Measurements from ENCODE around the gene GFRA1. TPM values are rescaled to one million over a fixed set of nuclear protein-coding genes. Genes with fewer than 3 reads are reported as not detected.

GFRA1 gene
- polyA plus RNA-seq, 1 experiment: 6.8 TPM

- POLR2A ChIA-PET: no interaction called here
Measured at GRCh38 chr10:116286626-116287200, 13.7 kb upstream of the GFRA1 start.

GRCh38 chr10:116281775-116282174, 8.8 kb upstream of the GFRA1 start:
- H3K4me3 ChIP-seq (ENCODE audit: low read depth, low read length): no peak overlapping the region
- ChIA-PET POLR2A (interaction anchor here (0.5 kb wide), 1 partner anchor 38 kb away, joined by 3 read pairs; no protein-coding TSS in a partner anchor), CTCF (interaction anchor here (0.7 to 1.2 kb wide), 3 partner anchors 10 to 575 kb away, joined by 3 to 4 read pairs (median 3); no protein-coding TSS in a partner anchor)
- no peak for DNase-seq (ENCODE audit: low read depth, low spot score)
- no peak for TF ChIP-seq CTCF (IDR thresholded peaks at IDR 0.05; ENCODE audit: low read depth, low read length)
- H3K27ac ChIP-seq (ENCODE audit: low read depth, low read length): no peak overlapping the region
- H3K9me3 ChIP-seq (ENCODE audit: control insufficient read depth, insufficient read depth, low read length): no peaks in the 10 kb centered on the region
- H3K27me3 ChIP-seq (ENCODE audit: control insufficient read depth, insufficient read depth, low read length): no peaks in the 10 kb centered on the region

More at GRCh38 chr10:116286626-116287200, 13.7 kb upstream of the GFRA1 start:
- H3K27ac ChIP-seq (ENCODE audit: low read depth, low read length): no peak overlapping the region
- H3K9me3 ChIP-seq (ENCODE audit: control insufficient read depth, insufficient read depth, low read length): no peaks in the 10 kb centered on the region
- CTCF ChIA-PET: interaction anchor here (0.7 to 5.7 kb wide), 21 partner anchors 10 to 1115 kb away, joined by 3 to 151 read pairs (median 4); no protein-coding TSS in a partner anchor
- H3K4me3 ChIP-seq (ENCODE audit: low read depth, low read length): no peak overlapping the region
- no peaks in the 10 kb centered on the region for H3K27me3 ChIP-seq (ENCODE audit: control insufficient read depth, insufficient read depth, low read length)
- DNase-seq (ENCODE audit: low read depth, low spot score): no peak
- TF ChIP-seq CTCF (IDR thresholded peaks at IDR 0.05; ENCODE audit: low read depth, low read length): no peak

GRCh38 chr10:116278846-116279245, 5.8 kb upstream of the GFRA1 start:
- DNase-seq (ENCODE audit: low read depth, low spot score): no peak
- no peak for TF ChIP-seq CTCF (IDR thresholded peaks at IDR 0.05; ENCODE audit: low read depth, low read length)
- Histone ChIP-seq H3K9me3 (ENCODE audit: control insufficient read depth, insufficient read depth, low read length) (peaks cover 3% of the 10 kb centered on the region; the same call in 1 of the 2 replicates), H3K27me3 (ENCODE audit: control insufficient read depth, insufficient read depth, low read length) (peaks cover 17% of the 10 kb centered on the region), H3K4me3 (ENCODE audit: low read depth, low read length) (no peak overlapping the region), H3K27ac (ENCODE audit: low read depth, low read length) (no peak overlapping the region)
- CTCF ChIA-PET: interaction anchor here (2.9 kb wide), 1 partner anchor 9 kb away, joined by 12 read pairs; no protein-coding TSS in a partner anchor
- POLR2A ChIA-PET: no interaction called here

- Histone ChIP-seq H3K9me3 (ENCODE audit: control insufficient read depth, insufficient read depth, low read length) (peaks cover 3% of the 10 kb centered on the region; the same call in 1 of the 2 replicates), H3K27me3 (ENCODE audit: control insufficient read depth, insufficient read depth, low read length) (peaks cover 35% of the 10 kb centered on the region), H3K4me3 (ENCODE audit: low read depth, low read length) (no peak overlapping the region), H3K27ac (ENCODE audit: low read depth, low read length) (no peak overlapping the region)
- no peak for TF ChIP-seq CTCF (IDR thresholded peaks at IDR 0.05; ENCODE audit: low read depth, low read length)
- ChIA-PET POLR2A (no interaction called here), CTCF (interaction anchor here (2.9 kb wide), 1 partner anchor 11 kb away, joined by 12 read pairs; no protein-coding TSS in a partner anchor)
- no peak for DNase-seq (ENCODE audit: low read depth, low spot score)
Measured at GRCh38 chr10:116276981-116277380, 4.0 kb upstream of the GFRA1 start.
